ENCODE data around the gene LRRTM4.

DNA sequence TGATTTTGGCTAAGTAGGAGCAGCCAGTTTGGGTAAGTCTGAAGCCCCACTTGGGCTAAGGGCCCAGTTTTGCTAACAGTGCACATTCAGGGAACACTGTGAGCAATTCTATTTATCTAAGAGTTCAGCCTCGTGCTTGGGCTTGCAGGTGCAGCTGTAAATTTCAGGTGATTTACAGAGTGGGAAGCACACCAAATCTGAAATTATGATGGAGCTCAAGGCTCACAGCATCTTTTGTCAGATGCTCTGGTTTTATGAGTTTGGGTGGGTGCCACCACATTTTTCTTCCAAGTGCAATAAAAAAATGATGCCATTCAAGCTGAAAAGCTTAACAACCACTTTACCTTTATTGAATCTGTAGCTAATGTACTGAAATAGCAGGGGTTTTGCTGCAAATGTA is 671.2 kb downstream of the LRRTM4 start:
- TF ChIP-seq TAF1 (IDR thresholded peaks at IDR 0.05; ENCODE audit: borderline replicate concordance, low read depth, low read length) (no peak), ELF1 (IDR thresholded peaks at IDR 0.05) (no peak), GABPA (IDR thresholded peaks at IDR 0.05; ENCODE audit: low read depth) (no peak), RCOR1 (IDR thresholded peaks at IDR 0.05; ENCODE audit: low read length) (no peak), EP300 (IDR thresholded peaks at IDR 0.05; ENCODE audit: borderline replicate concordance in 1 of 2, low read depth in 1 of 2, low read length in 1 of 2) (no peak)
- TF ChIP-seq, protein P1, sequence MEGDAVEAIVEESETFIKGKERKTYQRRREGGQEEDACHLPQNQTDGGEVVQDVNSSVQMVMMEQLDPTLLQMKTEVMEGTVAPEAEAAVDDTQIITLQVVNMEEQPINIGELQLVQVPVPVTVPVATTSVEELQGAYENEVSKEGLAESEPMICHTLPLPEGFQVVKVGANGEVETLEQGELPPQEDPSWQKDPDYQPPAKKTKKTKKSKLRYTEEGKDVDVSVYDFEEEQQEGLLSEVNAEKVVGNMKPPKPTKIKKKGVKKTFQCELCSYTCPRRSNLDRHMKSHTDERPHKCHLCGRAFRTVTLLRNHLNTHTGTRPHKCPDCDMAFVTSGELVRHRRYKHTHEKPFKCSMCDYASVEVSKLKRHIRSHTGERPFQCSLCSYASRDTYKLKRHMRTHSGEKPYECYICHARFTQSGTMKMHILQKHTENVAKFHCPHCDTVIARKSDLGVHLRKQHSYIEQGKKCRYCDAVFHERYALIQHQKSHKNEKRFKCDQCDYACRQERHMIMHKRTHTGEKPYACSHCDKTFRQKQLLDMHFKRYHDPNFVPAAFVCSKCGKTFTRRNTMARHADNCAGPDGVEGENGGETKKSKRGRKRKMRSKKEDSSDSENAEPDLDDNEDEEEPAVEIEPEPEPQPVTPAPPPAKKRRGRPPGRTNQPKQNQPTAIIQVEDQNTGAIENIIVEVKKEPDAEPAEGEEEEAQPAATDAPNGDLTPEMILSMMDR (IDR thresholded peaks at IDR 0.05): no peak
- TF ChIP-seq, protein P2, sequence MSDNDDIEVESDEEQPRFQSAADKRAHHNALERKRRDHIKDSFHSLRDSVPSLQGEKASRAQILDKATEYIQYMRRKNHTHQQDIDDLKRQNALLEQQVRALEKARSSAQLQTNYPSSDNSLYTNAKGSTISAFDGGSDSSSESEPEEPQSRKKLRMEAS (IDR thresholded peaks at IDR 0.05; ENCODE audit: low read depth): no peak

All from SK-N-SH (cell line).